Natural killer cell (primary cell): ENCODE data around the gene TMEM242. TPM values are rescaled to one million over a fixed set of nuclear protein-coding genes. Genes with fewer than 3 reads are reported as not detected.
A peak's percentile ranks its signal among the peaks of the same experiment; 100 is the strongest.

ENCODE experiments used
- ATAC-seq, 3 donors: fragments of 150-1000 bp in 2 of 3; fragments of 200-7000 bp in 1 of 3; cut with Tn5 transposase; 1 replicate in 1 of 3; 2 replicates in 2 of 3; pipeline ENCODE4 v1.10.0; 2021; ENCODE audit warnings: mild to moderate bottlenecking in 2 of 3, moderate library complexity in 2 of 3
- DNase-seq, 2 donors: peaks; one replicate each; pipeline versions ENCODE4 v3.0.0 to v3.0.0-alpha.2; 2013 to 2021; ENCODE audit warnings: mixed read lengths in 1 of 2
- H3K27ac ChIP-seq: one replicate; pipeline ENCODE4 v1.5.1; 2013; ENCODE audit warnings: mild to moderate bottlenecking, low read length
- H3K27me3 ChIP-seq: one replicate; pipeline ENCODE4 v1.6.1; 2013; ENCODE audit warnings: low read length; ENCODE audit not compliant: control insufficient read depth, insufficient read depth
- H3K36me3 ChIP-seq: one replicate; pipeline ENCODE4 v1.6.1; 2013; ENCODE audit warnings: low read length; ENCODE audit not compliant: control insufficient read depth, insufficient read depth
- H3K4me1 ChIP-seq: one replicate; pipeline ENCODE4 v1.6.1; 2013; ENCODE audit warnings: low read length; ENCODE audit not compliant: control insufficient read depth, insufficient read depth
- H3K4me3 ChIP-seq: one replicate; pipeline ENCODE4 v1.5.1; 2013; ENCODE audit warnings: low read length
- H3K9me3 ChIP-seq: one replicate; pipeline ENCODE4 v1.6.1; 2013; ENCODE audit warnings: low read length; ENCODE audit not compliant: control insufficient read depth, insufficient read depth
- H3K27ac Mint-ChIP-seq, 2 donors: one replicate each; pipeline ENCODE4 v1.8.0; 2022; ENCODE audit warnings: mild to moderate bottlenecking in 2 of 2, mixed read lengths in 2 of 2, moderate library complexity in 1 of 2
- H3K27me3 Mint-ChIP-seq, 2 donors: one replicate each; pipeline ENCODE4 v1.8.0; 2022; ENCODE audit warnings: low read depth in 2 of 2, mixed read lengths in 2 of 2
- H3K36me3 Mint-ChIP-seq: one replicate; pipeline ENCODE4 v1.8.0; 2022; ENCODE audit warnings: mixed read lengths
- H3K4me1 Mint-ChIP-seq, 2 donors: one replicate each; pipeline ENCODE4 v1.8.0; 2022; ENCODE audit warnings: mixed read lengths in 2 of 2
- H3K4me3 Mint-ChIP-seq: one replicate; pipeline ENCODE4 v1.8.0; 2022; ENCODE audit warnings: mild to moderate bottlenecking, moderate library complexity, mixed read lengths
- H3K9me3 Mint-ChIP-seq, 2 donors: one replicate each; pipeline ENCODE4 v1.8.0; 2022; ENCODE audit warnings: mixed read lengths in 2 of 2
- WGBS: methylation state at CpG from one replicate; pipeline ENCODE4 v1.1.7; 2013; ENCODE audit warnings: missing lambda C conversion rate; ENCODE audit not compliant: insufficient coverage; 5-methylcytosine and 5-hydroxymethylcytosine counted together
- intact Hi-C: fragments of 100-400 bp; cut with micrococcal nuclease; formaldehyde crosslinking; loops from one replicate; pipeline ENCODE4 v1.14.2; 2022
- total RNA-seq, 4 donors: library from RNA; stranded (reverse); fragments of 120-200 nt in 1 of 4; gene quantifications; one replicate each; pipeline versions ENCODE4 v1.2.3 to v1.2.4, GENCODE V29; 2013 to 2022
- TF ChIP-seq, protein P1 (sequence below): fragments of 200-600 bp; IDR thresholded peaks from one replicate; pipeline ENCODE4 v1.8.0; 2022; ENCODE audit warnings: antibody characterized with exemption

Gene TMEM242
- total RNA-seq, 3 donors from 2014 or later (not counting 1 experiment from before 2014, with no cell fraction given): 18.5 to 24.8 (median 19.8) TPM

DNA sequence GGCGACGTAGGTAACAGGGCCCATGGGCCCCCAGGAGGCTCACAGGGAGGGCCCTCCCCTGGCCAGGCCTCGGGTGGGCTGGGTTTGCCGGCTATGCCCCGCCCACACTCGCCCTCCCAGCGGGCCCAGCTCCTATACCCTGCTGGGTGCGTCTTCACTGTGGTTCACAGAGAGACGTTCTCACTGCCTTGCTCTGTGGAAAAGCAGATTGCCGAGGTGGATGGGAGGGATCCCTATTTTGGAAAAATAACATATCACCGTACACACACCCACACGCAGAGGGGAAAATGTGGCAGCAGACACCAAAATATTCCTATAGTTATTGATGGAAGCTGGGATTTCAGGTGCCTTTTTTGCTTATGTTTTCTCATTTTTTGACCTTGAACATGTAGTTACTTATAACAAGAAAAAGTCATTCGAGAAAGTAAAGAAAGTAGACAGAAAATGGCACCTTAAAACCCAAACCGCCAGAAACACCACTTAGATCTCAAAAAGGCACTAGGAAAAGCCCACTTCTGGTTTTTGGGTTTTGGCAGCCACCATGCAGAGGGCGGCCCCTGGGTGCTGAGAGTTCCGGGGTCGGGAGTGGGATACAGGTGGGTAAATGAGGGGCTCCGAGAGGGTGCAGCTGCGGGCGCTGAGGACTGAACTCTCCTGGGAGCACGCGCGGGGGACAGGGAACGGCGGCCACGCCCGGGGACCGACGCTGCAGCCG is 49.4 kb downstream of the TMEM242 start:
- Mint-ChIP-seq H3K9me3 (peaks cover 4 to 8% of the 10 kb centered on the region in 2 donors), H3K4me3 (peak overlapping the region; percentile 96), H3K27me3 (peaks cover 0 to 4% of the 10 kb centered on the region in 2 donors), H3K36me3 (no peaks in the 10 kb centered on the region), H3K4me1 (peaks cover 7 to 19% of the 10 kb centered on the region in 2 donors), H3K27ac (peak overlapping the region; percentile 88 to 94)
- DNase-seq (peak; percentile 52 to 80), ATAC-seq (peak; percentile 38 to 43 (median 42))
- H3K4me3 ChIP-seq: peak overlapping the region; percentile 78
- peaks cover 17% of the 10 kb centered on the region for H3K4me1 ChIP-seq
- H3K27ac ChIP-seq: peak overlapping the region; percentile 73
- no peaks in the 10 kb centered on the region for H3K9me3 ChIP-seq
- TF ChIP-seq, protein P1, sequence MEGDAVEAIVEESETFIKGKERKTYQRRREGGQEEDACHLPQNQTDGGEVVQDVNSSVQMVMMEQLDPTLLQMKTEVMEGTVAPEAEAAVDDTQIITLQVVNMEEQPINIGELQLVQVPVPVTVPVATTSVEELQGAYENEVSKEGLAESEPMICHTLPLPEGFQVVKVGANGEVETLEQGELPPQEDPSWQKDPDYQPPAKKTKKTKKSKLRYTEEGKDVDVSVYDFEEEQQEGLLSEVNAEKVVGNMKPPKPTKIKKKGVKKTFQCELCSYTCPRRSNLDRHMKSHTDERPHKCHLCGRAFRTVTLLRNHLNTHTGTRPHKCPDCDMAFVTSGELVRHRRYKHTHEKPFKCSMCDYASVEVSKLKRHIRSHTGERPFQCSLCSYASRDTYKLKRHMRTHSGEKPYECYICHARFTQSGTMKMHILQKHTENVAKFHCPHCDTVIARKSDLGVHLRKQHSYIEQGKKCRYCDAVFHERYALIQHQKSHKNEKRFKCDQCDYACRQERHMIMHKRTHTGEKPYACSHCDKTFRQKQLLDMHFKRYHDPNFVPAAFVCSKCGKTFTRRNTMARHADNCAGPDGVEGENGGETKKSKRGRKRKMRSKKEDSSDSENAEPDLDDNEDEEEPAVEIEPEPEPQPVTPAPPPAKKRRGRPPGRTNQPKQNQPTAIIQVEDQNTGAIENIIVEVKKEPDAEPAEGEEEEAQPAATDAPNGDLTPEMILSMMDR: no peak
- no peaks in the 10 kb centered on the region for H3K36me3 ChIP-seq
- intact Hi-C loops: loop anchor here (1.0 to 5.0 kb wide), 4 partner anchors 37 to 710 kb away; no protein-coding TSS in a partner anchor
- no peaks in the 10 kb centered on the region for H3K27me3 ChIP-seq
- 2% methylated on average over 26 of the region's 30 CpGs for WGBS

DNA sequence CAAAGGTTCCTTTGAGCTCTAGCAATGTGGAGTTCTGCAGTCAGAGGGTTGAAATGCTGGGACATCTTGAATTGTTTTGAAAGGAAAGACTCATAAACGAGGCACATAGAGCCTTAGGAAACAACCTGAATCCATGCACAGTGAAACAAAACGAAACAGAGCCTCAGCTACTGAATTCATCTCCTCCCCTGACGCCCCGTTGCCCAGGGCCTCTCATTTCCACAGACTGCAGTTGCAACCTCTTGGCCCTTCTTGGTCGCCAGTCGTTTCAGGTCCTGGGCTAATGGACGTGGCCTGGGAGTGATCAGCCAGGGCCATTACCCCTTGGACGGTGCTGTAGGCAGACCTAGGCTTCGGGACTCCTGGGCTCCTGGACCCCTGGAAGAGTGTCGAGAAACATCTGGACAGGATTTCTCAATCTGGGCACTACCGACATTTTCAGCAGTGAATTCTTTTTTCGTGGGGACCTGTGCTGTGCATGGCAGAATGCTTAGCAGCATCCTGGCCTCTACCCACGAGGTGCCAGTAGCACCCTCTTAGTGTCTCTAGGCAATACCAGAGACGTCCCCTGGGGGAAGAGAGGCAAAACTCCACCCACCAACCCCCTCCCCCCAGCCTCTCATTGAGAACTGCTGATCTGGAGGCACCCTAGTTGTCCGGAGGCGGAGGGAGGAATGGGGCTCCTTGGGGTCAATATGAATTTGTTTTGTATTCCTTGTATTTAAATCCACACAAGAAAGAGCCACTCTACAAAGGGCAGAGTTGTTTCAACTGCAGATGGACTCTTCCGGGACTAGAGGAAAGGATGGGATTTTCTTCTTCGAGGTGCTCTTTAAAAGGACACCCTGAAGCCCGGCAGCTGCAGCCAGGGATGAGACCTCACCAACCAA is 50.2 kb downstream of the TMEM242 start:
- Mint-ChIP-seq H3K27ac (peak overlapping the region; percentile 88 to 94), H3K27me3 (peaks cover 0 to 4% of the 10 kb centered on the region in 2 donors), H3K4me1 (peaks cover 7 to 19% of the 10 kb centered on the region in 2 donors), H3K4me3 (peak overlapping the region; percentile 96), H3K36me3 (no peaks in the 10 kb centered on the region), H3K9me3 (peaks cover 4 to 8% of the 10 kb centered on the region in 2 donors)
- WGBS: 79% methylated on average over 17 of the region's 19 CpGs
- Histone ChIP-seq H3K27ac (no peak overlapping the region), H3K27me3 (no peaks in the 10 kb centered on the region), H3K9me3 (no peaks in the 10 kb centered on the region), H3K4me1 (peaks cover 17% of the 10 kb centered on the region), H3K4me3 (no peak overlapping the region), H3K36me3 (no peaks in the 10 kb centered on the region)
- peak in 1 of 2 donors; percentile 68 for DNase-seq
- TF ChIP-seq, protein P1: no peak
- intact Hi-C loops: loop anchor here (5.0 kb wide), 3 partner anchors 36 to 586 kb away; no protein-coding TSS in a partner anchor
- ATAC-seq: no peak

DNA sequence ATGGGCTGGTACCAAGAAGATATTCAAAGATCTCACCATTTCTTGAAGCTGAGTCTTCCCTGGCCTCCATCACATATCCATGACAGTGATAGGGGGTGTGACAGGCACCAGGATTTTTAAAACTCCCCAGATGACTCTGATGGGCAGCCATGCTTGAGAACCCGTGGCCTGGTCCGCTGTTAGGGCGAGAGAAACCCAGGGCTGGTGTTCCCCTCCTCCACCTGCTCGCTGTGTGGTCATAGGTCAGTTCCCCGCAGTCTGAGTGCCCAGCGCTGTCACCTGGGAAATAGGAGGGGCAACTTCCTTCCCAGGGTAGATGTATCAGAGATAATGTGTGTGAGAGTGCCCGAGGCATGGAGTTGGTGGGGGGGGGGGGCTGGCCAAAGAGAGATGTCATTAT is 50.9 kb downstream of the TMEM242 start:
- Mint-ChIP-seq H3K36me3 (no peaks in the 10 kb centered on the region), H3K27me3 (peaks cover 0 to 4% of the 10 kb centered on the region in 2 donors), H3K4me3 (no peak overlapping the region), H3K4me1 (peaks cover 7 to 19% of the 10 kb centered on the region in 2 donors), H3K27ac (no peak overlapping the region), H3K9me3 (peaks cover 4 to 8% of the 10 kb centered on the region in 2 donors)
- Histone ChIP-seq H3K36me3 (no peaks in the 10 kb centered on the region), H3K27ac (no peak overlapping the region), H3K27me3 (no peaks in the 10 kb centered on the region), H3K4me3 (no peak overlapping the region), H3K9me3 (no peaks in the 10 kb centered on the region), H3K4me1 (peaks cover 17% of the 10 kb centered on the region)
- WGBS: 74% methylated on average over 7 of the region's 7 CpGs
- DNase-seq (no peak), ATAC-seq (no peak)
- TF ChIP-seq, protein P1: no peak
- intact Hi-C loops: loop anchor here (5.0 kb wide), 3 partner anchors 35 to 585 kb away; no protein-coding TSS in a partner anchor
